A673 (cell line): ENCODE results near the gene PRKAG2. TPM values are rescaled to one million over a fixed set of nuclear protein-coding genes. Genes with fewer than 3 reads are reported as not detected.

Experiments used
- BruUV-seq: library from RNA; stranded (reverse); fragments of 400-500 nt; replicated peaks from 2 replicates; lab custom pipeline; 2021; lab: Mats Ljungman, UMichigan
- CTCF ChIA-PET: fragments of 300-600 bp; sonication (Branson Sonifier 250); formaldehyde crosslinking; loops from one replicate; lab custom pipeline; 2022; ENCODE audit warnings: antibody characterized with exemption; lab: Charles Lee
- POLR2A ChIA-PET: fragments of 300-600 bp; sonication (Branson Sonifier 250); formaldehyde crosslinking; loops from one replicate; lab custom pipeline; 2022; ENCODE audit warnings: antibody characterized with exemption; ENCODE audit not compliant: low non-redundant PET; lab: Charles Lee
- DNase-seq: peaks from one replicate; pipeline ENCODE4 v3.0.0-alpha.2; 2015; ENCODE audit warnings: low spot score
- H3K27ac ChIP-seq: fragments of 200-600 bp; sonication (generic); 2 replicates; pipeline ENCODE4 v1.5.1; 2016; ENCODE audit warnings: mixed run types, low read depth, mild to moderate bottlenecking, mixed read lengths, antibody characterized with exemption, low read length; ENCODE audit not compliant: poor library complexity, severe bottlenecking
- H3K27me3 ChIP-seq: fragments of 200-600 bp; sonication (generic); replicated peaks from 2 replicates; pipeline ENCODE4 v1.6.1; 2017; ENCODE audit warnings: mixed run types, low read depth, mild to moderate bottlenecking, mixed read lengths, antibody characterized with exemption, low read length; ENCODE audit not compliant: insufficient read depth, poor library complexity
- H3K36me3 ChIP-seq: fragments of 200-600 bp; sonication (generic); 2 replicates; pipeline ENCODE4 v1.6.1; 2016; ENCODE audit warnings: mixed run types, mild to moderate bottlenecking, mixed read lengths, antibody characterized with exemption, low read length; ENCODE audit not compliant: insufficient read depth, poor library complexity, severe bottlenecking
- H3K4me1 ChIP-seq: fragments of 200-600 bp; sonication (generic); 2 replicates; pipeline ENCODE4 v1.6.1; 2017; ENCODE audit warnings: mixed run types, mild to moderate bottlenecking, mixed read lengths, antibody characterized with exemption, low read length; ENCODE audit not compliant: insufficient read depth, poor library complexity, severe bottlenecking
- H3K4me3 ChIP-seq: fragments of 200-600 bp; sonication (generic); 2 replicates; pipeline ENCODE4 v1.5.1; 2016; ENCODE audit warnings: low read depth, mixed run types, mild to moderate bottlenecking, mixed read lengths, low read length; ENCODE audit not compliant: poor library complexity, severe bottlenecking
- H3K9me3 ChIP-seq: fragments of 200-600 bp; sonication (generic); 2 replicates; pipeline ENCODE4 v1.6.1; 2016; ENCODE audit warnings: mixed run types, low read depth, mild to moderate bottlenecking, mixed read lengths, antibody characterized with exemption, low read length; ENCODE audit not compliant: poor library complexity, severe bottlenecking
- EZH2 ChIP-seq: fragments of 200-600 bp; sonication (generic); IDR thresholded peaks from 2 replicates; pipeline ENCODE4 v1.6.1; 2017; ENCODE audit warnings: borderline replicate concordance, low read depth, mild to moderate bottlenecking, mixed read lengths, antibody characterized with exemption, low read length; ENCODE audit not compliant: poor library complexity, severe bottlenecking
- intact Hi-C: fragments of 100-400 bp; cut with micrococcal nuclease; formaldehyde crosslinking; loops from one replicate; pipeline ENCODE4 v1.10.0; 2022; ENCODE audit not compliant: unreplicated experiment
- total RNA-seq: library from RNA; stranded (reverse); gene quantifications from 2 replicates; pipeline ENCODE4 v1.2.3, GENCODE V29; 2021
- TF ChIP-seq, protein P1 (sequence below): fragments of 300-800, 200-600 bp; sonication (generic); conservative IDR thresholded peaks from 2 replicates; pipeline ENCODE4 v1.5.1; 2017; ENCODE audit warnings: low read depth, mild to moderate bottlenecking, antibody characterized with exemption, low read length, moderate library complexity, mixed read lengths

The PRKAG2 gene
- total RNA-seq, 1 experiment from 2014 or later: 11.6 TPM

DNA sequence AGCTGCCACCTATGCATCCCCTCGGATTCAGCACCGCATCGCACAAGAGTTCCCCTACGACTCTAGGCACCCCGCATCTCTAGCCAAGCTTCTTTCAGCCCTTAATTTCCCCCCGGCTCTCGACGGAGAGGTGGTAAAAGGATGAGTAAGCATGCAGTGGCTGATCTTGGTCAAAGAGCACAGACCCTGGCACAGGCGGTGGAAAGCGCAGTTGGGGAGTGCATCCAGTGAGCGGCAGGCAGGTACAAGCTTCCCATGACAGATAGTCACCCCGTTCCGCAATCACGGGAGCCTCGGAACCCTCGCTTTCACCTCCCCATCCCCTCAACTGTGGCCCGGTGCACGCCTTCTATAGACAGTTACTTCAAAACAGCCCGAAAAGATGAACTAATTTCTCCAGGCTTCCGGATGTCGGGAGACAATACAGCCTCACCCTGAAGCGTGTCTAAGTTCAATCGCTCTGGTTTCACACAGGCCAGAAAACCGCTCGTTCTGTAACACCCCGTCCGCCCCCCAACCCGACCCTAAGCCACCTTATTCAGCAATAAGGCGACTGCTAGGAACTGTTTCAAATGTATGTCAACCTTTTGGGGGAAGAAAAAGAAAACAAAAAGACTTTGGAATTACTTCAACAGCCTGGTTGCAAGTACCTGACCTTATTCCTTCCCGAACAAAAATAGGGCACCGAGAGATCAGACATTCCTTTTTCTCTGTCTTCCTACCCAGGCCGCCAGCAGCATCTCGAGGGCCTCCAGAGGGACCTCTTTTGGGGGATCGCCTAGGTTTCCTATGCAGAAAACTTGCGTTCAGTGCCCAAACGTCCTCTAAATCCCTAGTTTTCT is 358.6 kb downstream of the PRKAG2 start:
- peaks cover 9% of the 10 kb centered on the region for H3K4me1 ChIP-seq
- ChIA-PET POLR2A (no interaction called here), CTCF (no interaction called here)
- intact Hi-C loops: no loop called here
- H3K9me3 ChIP-seq: no peaks in the 10 kb centered on the region
- H3K4me3 ChIP-seq: peak overlapping the region; percentile 94
- TF ChIP-seq, protein P1, sequence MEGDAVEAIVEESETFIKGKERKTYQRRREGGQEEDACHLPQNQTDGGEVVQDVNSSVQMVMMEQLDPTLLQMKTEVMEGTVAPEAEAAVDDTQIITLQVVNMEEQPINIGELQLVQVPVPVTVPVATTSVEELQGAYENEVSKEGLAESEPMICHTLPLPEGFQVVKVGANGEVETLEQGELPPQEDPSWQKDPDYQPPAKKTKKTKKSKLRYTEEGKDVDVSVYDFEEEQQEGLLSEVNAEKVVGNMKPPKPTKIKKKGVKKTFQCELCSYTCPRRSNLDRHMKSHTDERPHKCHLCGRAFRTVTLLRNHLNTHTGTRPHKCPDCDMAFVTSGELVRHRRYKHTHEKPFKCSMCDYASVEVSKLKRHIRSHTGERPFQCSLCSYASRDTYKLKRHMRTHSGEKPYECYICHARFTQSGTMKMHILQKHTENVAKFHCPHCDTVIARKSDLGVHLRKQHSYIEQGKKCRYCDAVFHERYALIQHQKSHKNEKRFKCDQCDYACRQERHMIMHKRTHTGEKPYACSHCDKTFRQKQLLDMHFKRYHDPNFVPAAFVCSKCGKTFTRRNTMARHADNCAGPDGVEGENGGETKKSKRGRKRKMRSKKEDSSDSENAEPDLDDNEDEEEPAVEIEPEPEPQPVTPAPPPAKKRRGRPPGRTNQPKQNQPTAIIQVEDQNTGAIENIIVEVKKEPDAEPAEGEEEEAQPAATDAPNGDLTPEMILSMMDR: no peak
- TF ChIP-seq EZH2: no peak
- no peaks in the 10 kb centered on the region for H3K36me3 ChIP-seq
- no TSS peak for BruUV-seq
- H3K27ac ChIP-seq: peak overlapping the region; percentile 96
- peak; percentile 29 for DNase-seq
- H3K27me3 ChIP-seq: no peaks in the 10 kb centered on the region

DNA sequence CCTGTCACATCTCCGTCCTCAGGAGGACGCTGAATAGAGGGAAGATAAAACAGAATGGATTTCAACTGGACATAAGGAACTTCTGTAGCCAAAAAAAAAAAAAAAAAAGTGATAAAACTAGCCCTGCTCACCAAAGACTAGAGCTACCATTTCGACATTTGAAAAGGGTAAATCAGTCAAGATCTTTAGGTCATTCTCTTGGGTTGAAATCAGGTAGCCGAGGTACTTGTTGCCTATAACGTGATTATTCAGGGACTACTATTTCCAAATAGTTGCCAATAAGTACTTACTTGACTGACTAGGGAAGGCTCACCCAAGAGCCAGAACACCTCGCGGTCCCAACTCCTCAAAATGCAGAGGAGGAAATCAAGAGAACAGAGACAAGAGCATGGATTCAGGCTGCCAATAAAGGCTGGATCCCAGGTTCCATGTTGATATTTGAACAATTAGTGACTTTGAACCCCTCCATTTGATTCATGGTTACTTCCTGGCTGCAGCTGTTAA is 359.3 kb downstream of the PRKAG2 start:
- no peaks in the 10 kb centered on the region for H3K9me3 ChIP-seq
- CTCF ChIA-PET: interaction anchor here (0.6 kb wide), 1 partner anchor 56 kb away, joined by 3 read pairs; no protein-coding TSS in a partner anchor
- intact Hi-C loops: no loop called here
- no peaks in the 10 kb centered on the region for H3K27me3 ChIP-seq
- H3K36me3 ChIP-seq: no peaks in the 10 kb centered on the region
- peak overlapping the region; percentile 94 for H3K4me3 ChIP-seq
- peaks cover 9% of the 10 kb centered on the region for H3K4me1 ChIP-seq
- no TSS peak for BruUV-seq
- TF ChIP-seq, protein P1: no peak
- TF ChIP-seq EZH2: no peak
- peak overlapping the region; percentile 96 for H3K27ac ChIP-seq
- POLR2A ChIA-PET: no interaction called here
- DNase-seq: no peak

DNA sequence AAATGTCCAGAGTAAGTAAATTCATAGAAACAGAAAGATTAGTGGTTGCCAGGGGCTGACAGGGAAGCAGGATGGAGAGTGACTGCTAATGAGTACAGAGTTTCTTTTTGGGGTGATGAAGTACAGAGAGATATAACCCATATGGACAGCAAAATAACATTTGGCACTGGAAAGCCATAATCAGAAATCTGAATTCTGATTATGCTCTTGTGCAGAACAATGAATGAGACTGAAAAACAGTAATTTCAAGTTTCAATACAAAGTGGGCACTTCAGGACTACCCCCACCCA is 361.7 kb downstream of the PRKAG2 start:
- Histone ChIP-seq H3K4me3 (no peak overlapping the region), H3K27me3 (no peaks in the 10 kb centered on the region), H3K9me3 (no peaks in the 10 kb centered on the region), H3K36me3 (no peaks in the 10 kb centered on the region), H3K27ac (no peak overlapping the region), H3K4me1 (peaks cover 9% of the 10 kb centered on the region)
- POLR2A ChIA-PET: interaction anchor here (0.6 kb wide), 1 partner anchor 144 kb away, joined by 3 read pairs; no protein-coding TSS in a partner anchor
- CTCF ChIA-PET: no interaction called here
- intact Hi-C loops: no loop called here
- TF ChIP-seq EZH2: no peak
- BruUV-seq: no TSS peak
- DNase-seq: no peak
